ENCODE results near the gene AQP9.

Gene AQP9

GRCh38 chr15:58167095-58167691 lies 29.0 kb downstream of the AQP9 start:
- TF ChIP-seq CTCF (IDR thresholded peaks at IDR 0.05) = no peak

GRCh38 chr15:58169934-58170333 lies 31.8 kb downstream of the AQP9 start:
- no peak for TF ChIP-seq CTCF (IDR thresholded peaks at IDR 0.05)

- no peak for TF ChIP-seq CTCF (IDR thresholded peaks at IDR 0.05)
These were observed 33.4 kb downstream of the AQP9 start for GRCh38 chr15:58171476-58172061.

GRCh38 chr15:58174709-58175108 lies 36.5 kb downstream of the AQP9 start:
- no peak for TF ChIP-seq CTCF (IDR thresholded peaks at IDR 0.05)

DNA sequence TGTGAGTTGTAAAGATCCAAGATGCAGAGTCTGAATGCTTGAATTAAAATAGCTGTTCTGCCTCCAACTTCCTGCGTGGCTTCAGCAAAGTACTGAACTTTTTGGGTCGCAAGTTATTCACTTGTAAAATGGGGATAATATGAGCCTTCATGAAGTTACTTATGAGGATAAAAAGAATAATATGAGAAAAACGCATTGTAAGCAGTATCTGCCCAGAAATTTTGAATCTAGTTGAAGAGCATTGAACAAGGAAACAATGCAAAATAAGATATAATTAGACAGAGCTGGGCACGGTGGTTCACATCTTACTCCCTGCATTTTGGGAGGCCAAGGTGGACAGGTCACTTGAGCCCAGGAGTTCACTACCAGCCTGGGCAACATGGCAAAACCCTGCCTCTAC lies 37.8 kb downstream of the AQP9 start:
- TF ChIP-seq CTCF (IDR thresholded peaks at IDR 0.05) = no peak

- no peak for TF ChIP-seq CTCF (IDR thresholded peaks at IDR 0.05)
These were observed 40.5 kb downstream of the AQP9 start for GRCh38 chr15:58178668-58179067.

GRCh38 chr15:58179206-58179605 lies 41.0 kb downstream of the AQP9 start:
- no peak for TF ChIP-seq CTCF (IDR thresholded peaks at IDR 0.05)

Measured in LNCAP (cell line).